Prostate gland (tissue), 2 donors: ENCODE results near the gene UBALD1. TPM values are rescaled to one million over a fixed set of nuclear protein-coding genes. Genes with fewer than 3 reads are reported as not detected.

Experiments used
- DNase-seq: peaks from one replicate; pipeline ENCODE4 v3.0.0-alpha.2; 2019; ENCODE audit warnings: low spot score
- H3K27ac ChIP-seq, 2 donors: fragments of 200-600 bp; sonication (generic); 2 replicates each; pipeline ENCODE4 v1.5.1; 2017 to 2019
- H3K27me3 ChIP-seq: fragments of 200-600 bp; sonication (generic); replicated peaks from 2 replicates; pipeline ENCODE4 v1.5.1; 2019; ENCODE audit not compliant: insufficient read depth
- H3K36me3 ChIP-seq, 2 donors: fragments of 200-600 bp; sonication (generic); 1 replicate in 1 of 2; 2 replicates in 1 of 2; pipeline versions ENCODE4 v1.5.1 to v1.8.1; 2017 to 2019
- H3K4me1 ChIP-seq: fragments of 200-600 bp; sonication (generic); replicated peaks from 2 replicates; pipeline ENCODE4 v1.5.1; 2019
- H3K4me3 ChIP-seq, 2 donors: fragments of 200-600 bp; sonication (generic); 2 replicates each; pipeline ENCODE4 v1.5.1; 2017 to 2019
- H3K9me3 ChIP-seq: fragments of 200-600 bp; sonication (generic); 2 replicates; pipeline ENCODE4 v1.5.1; 2017
- CTCF ChIP-seq, 4 experiments: fragments of 200-600 bp in 2 of 4; fragments of 450-650 bp in 2 of 4; sonication (generic) in 2 of 4; IDR thresholded peaks; 1 replicate in 3 of 4; 2 replicates in 1 of 4; pipeline ENCODE4 v1.5.1; 2016 to 2019; ENCODE audit warnings: antibody characterized with exemption in 4 of 4, mild to moderate bottlenecking in 2 of 4, moderate library complexity in 2 of 4
- POLR2A ChIP-seq: fragments of 450-650 bp; IDR thresholded peaks from one replicate; pipeline ENCODE4 v1.6.1; 2016; ENCODE audit warnings: antibody characterized with exemption, mild to moderate bottlenecking
- POLR2AphosphoS5 ChIP-seq: sonication (generic); formaldehyde crosslinking; IDR thresholded peaks from one replicate; pipeline ENCODE4 v1.6.1; 2017; ENCODE audit warnings: antibody characterized with exemption
- WGBS: methylation state at CpG from one replicate; pipeline ENCODE4 v1.1.5; 2018; 5-methylcytosine and 5-hydroxymethylcytosine counted together
- intact Hi-C: fragments of 100-400 bp; cut with DNase I; formaldehyde crosslinking; loops from one replicate; pipeline ENCODE4 v1.14.2; 2022
- total RNA-seq, 2 donors: library from RNA; depleted of rRNA; stranded (reverse); fragments of >200 nt; gene quantifications; one replicate each; pipeline ENCODE4 v1.1.0, GENCODE V29; 2016

The UBALD1 gene
- total RNA-seq, 2 donors from 2014 or later, result 14.5 to 22.1 TPM

GRCh38 chr16:4633910-4634635 lies 19.4 kb upstream of the UBALD1 start:
- Histone ChIP-seq H3K4me3 (no peak overlapping the region), H3K27me3 (no peaks in the 10 kb centered on the region), H3K36me3 (no peaks in the 10 kb centered on the region), H3K27ac (no peak overlapping the region), H3K9me3 (no peaks in the 10 kb centered on the region), H3K4me1 (no peaks in the 10 kb centered on the region)
- intact Hi-C loops, result no loop called here
- TF ChIP-seq CTCF (IDR thresholded peaks at IDR 0.05) (no peak), POLR2AphosphoS5 (no peak), POLR2A (no peak)
- DNase-seq, result no peak
- 94% methylated on average over 20 of the region's 20 CpGs for WGBS

- DNase-seq, result no peak
- TF ChIP-seq POLR2A (no peak), CTCF (IDR thresholded peaks at IDR 0.05) (no peak), POLR2AphosphoS5 (no peak)
- no peaks in the 10 kb centered on the region for H3K36me3 ChIP-seq
- no peak overlapping the region for H3K4me3 ChIP-seq
- H3K9me3 ChIP-seq, result no peaks in the 10 kb centered on the region
- H3K27me3 ChIP-seq, result no peaks in the 10 kb centered on the region
- peaks cover 2% of the 10 kb centered on the region for H3K4me1 ChIP-seq
- WGBS, result 86% methylated on average over 1 of the region's 1 CpG
- intact Hi-C loops, result no loop called here
- H3K27ac ChIP-seq, result no peak overlapping the region
These were observed 16.8 kb upstream of the UBALD1 start for GRCh38 chr16:4631444-4631843.

- H3K9me3 ChIP-seq, result no peaks in the 10 kb centered on the region
- 90% methylated on average over 9 of the region's 9 CpGs for WGBS
- intact Hi-C loops, result no loop called here
These were observed 13.6 kb upstream of the UBALD1 start for GRCh38 chr16:4628283-4628682.

GRCh38 chr16:4626396-4626795 lies 11.7 kb upstream of the UBALD1 start:
- no peak for TF ChIP-seq POLR2AphosphoS5
- TF ChIP-seq CTCF (IDR thresholded peaks at IDR 0.05), result no peak
- TF ChIP-seq POLR2A, result no peak
- H3K4me1 ChIP-seq, result peaks cover 9% of the 10 kb centered on the region
- H3K36me3 ChIP-seq, result no peaks in the 10 kb centered on the region
- H3K9me3 ChIP-seq, result no peaks in the 10 kb centered on the region
- WGBS, result 42% methylated on average over 6 of the region's 6 CpGs
- H3K27ac ChIP-seq, result no peak overlapping the region
- no peak for DNase-seq
- H3K27me3 ChIP-seq, result no peaks in the 10 kb centered on the region
- peak overlapping the region; percentile 98 to 100 for H3K4me3 ChIP-seq
- intact Hi-C loops, result no loop called here

More at GRCh38 chr16:4628283-4628682, 13.6 kb upstream of the UBALD1 start:
- H3K27me3 ChIP-seq, result no peaks in the 10 kb centered on the region
- no peaks in the 10 kb centered on the region for H3K36me3 ChIP-seq
- H3K27ac ChIP-seq, result no peak overlapping the region
- no peak overlapping the region for H3K4me3 ChIP-seq
- no peak for DNase-seq
- no peak for TF ChIP-seq POLR2A
- no peak for TF ChIP-seq POLR2AphosphoS5
- TF ChIP-seq CTCF (IDR thresholded peaks at IDR 0.05), result no peak
- H3K4me1 ChIP-seq, result peaks cover 9% of the 10 kb centered on the region

- intact Hi-C loops, result no loop called here
- peak overlapping the region; percentile 98 to 100 for H3K4me3 ChIP-seq
- TF ChIP-seq POLR2AphosphoS5, result no peak
- TF ChIP-seq POLR2A, result no peak
- no peak for TF ChIP-seq CTCF (IDR thresholded peaks at IDR 0.05)
- no peaks in the 10 kb centered on the region for H3K9me3 ChIP-seq
- peaks cover 9% of the 10 kb centered on the region for H3K4me1 ChIP-seq
- no peaks in the 10 kb centered on the region for H3K27me3 ChIP-seq
- 7% methylated on average over 11 of the region's 11 CpGs for WGBS
- H3K36me3 ChIP-seq, result no peaks in the 10 kb centered on the region
- DNase-seq, result no peak
- peak overlapping the region; percentile 86 to 92 for H3K27ac ChIP-seq
These were observed 11.0 kb upstream of the UBALD1 start for GRCh38 chr16:4625560-4626159.
